Psoas muscle (tissue), 8 donors: ENCODE measurements around the gene PLEKHG5. TPM values are rescaled to one million over a fixed set of nuclear protein-coding genes. Genes with fewer than 3 reads are reported as not detected.

Source experiments
- ATAC-seq, 4 donors: fragments of 200-7000 bp; cut with Tn5 transposase; one replicate each; pipeline ENCODE4 v1.9.1; 2020; ENCODE audit warnings: moderate library complexity in 3 of 4, mild to moderate bottlenecking in 2 of 4
- DNase-seq, 2 donors: peaks; one replicate each; pipeline ENCODE4 v3.0.0-alpha.2; 2020
- H3K27ac ChIP-seq: fragments of 200-600 bp; one replicate; pipeline ENCODE4 v1.8.0; 2022
- H3K27me3 ChIP-seq, 3 donors: fragments of 200-600 bp in 1 of 3; one replicate each; pipeline versions ENCODE4 v1.6.1 to v1.8.0; 2013 to 2022; ENCODE audit warnings: low read length in 2 of 3, mild to moderate bottlenecking in 2 of 3, moderate library complexity in 1 of 3; ENCODE audit not compliant: insufficient read depth in 3 of 3
- H3K36me3 ChIP-seq, 2 donors: fragments of 200-600 bp in 1 of 2; one replicate each; pipeline versions ENCODE4 v1.6.1 to v1.8.0; 2013 to 2022; ENCODE audit warnings: low read depth in 1 of 2, mild to moderate bottlenecking in 1 of 2, moderate library complexity in 1 of 2; ENCODE audit not compliant: insufficient read depth in 1 of 2
- H3K4me1 ChIP-seq: fragments of 200-600 bp; one replicate; pipeline ENCODE4 v1.8.0; 2022
- H3K4me3 ChIP-seq: fragments of 200-600 bp; one replicate; pipeline ENCODE4 v1.8.0; 2022; ENCODE audit warnings: mild to moderate bottlenecking
- H3K9me3 ChIP-seq: fragments of 200-600 bp; one replicate; pipeline ENCODE4 v1.8.0; 2022
- CTCF ChIP-seq: fragments of 200-600 bp; IDR thresholded peaks from one replicate; pipeline ENCODE4 v1.8.0; 2022; ENCODE audit warnings: antibody characterized with exemption
- WGBS, 3 donors: extraction: QIAGEN DNeasy Blood & Tissue Kit; methylation state at CpG; one replicate each; pipeline versions ENCODE4 v1.1.6 to v1.1.7; 2013; 5-methylcytosine and 5-hydroxymethylcytosine counted together
- intact Hi-C, 2 donors: fragments of 100-400 bp; cut with DNase I; formaldehyde crosslinking; loops; one replicate each; pipeline versions ENCODE4 v1.11.0 to v1.14.2; 2022
- polyA plus RNA-seq, 3 donors: library from polyadenylated mRNA; stranded (reverse); fragments of 200-250 nt; gene quantifications; one replicate each; pipeline ENCODE4 v1.2.3, GENCODE V29; 2013
- total RNA-seq, 4 donors: library from RNA; stranded (reverse); fragmentation: NEBNext Ultra II Directional in 2 of 4; extraction: Animal tissue kit (Norgen Biotek cat#: 25700) in 2 of 4; gene quantifications; one replicate each; pipeline versions ENCODE4 v1.2.1 to v1.2.4, GENCODE V29; 2021 to 2023
- donor health status: healthy with polysubstance abuse.
- donor health status: DM: no; HTN: no; CAD: no; lungs with moderate emphysema.
- donor health status: Bipolar disorder and iron deficiency.
- donor health status: healthy.
- donor health status: DM: yes; HTN: yes; CAD: no.
- donor health status: DM: no; HTN: no; CAD: no.
- donor health status: DM: no; HTN: no; CAD: no.
- donor health status: DM: yes; HTN: yes; CAD: no.

The PLEKHG5 gene
- total and polyA plus RNA-seq, 7 donors: 1.5 to 3.3 (median 2.6) TPM

- no peaks in the 10 kb centered on the region for H3K9me3 ChIP-seq
- intact Hi-C loops: no loop called here
- no peaks in the 10 kb centered on the region for H3K36me3 ChIP-seq
- H3K4me1 ChIP-seq: peaks cover 18% of the 10 kb centered on the region
- H3K27me3 ChIP-seq: peaks cover 0 to 4% (median 0%) of the 10 kb centered on the region in 3 donors
- H3K4me3 ChIP-seq: no peak overlapping the region
- ATAC-seq: no peak
- no peak overlapping the region for H3K27ac ChIP-seq
- TF ChIP-seq CTCF: no peak
- WGBS, 3 donors: 62 to 76% (median 62%) methylated on average over 7 of the region's 7 CpGs
- DNase-seq: peak in 1 of 2 donors; percentile 50
Measured at GRCh38 chr1:6507037-6507428, 15.6 kb upstream of the PLEKHG5 start.

GRCh38 chr1:6506210-6507036, 15.0 kb upstream of the PLEKHG5 start:
- intact Hi-C loops: no loop called here
- 74 to 82% (median 78%) methylated on average over 31 of the region's 31 CpGs for WGBS, 3 donors
- no peak for ATAC-seq
- Histone ChIP-seq H3K4me3 (no peak overlapping the region), H3K27ac (no peak overlapping the region), H3K27me3 (peaks cover 0 to 4% (median 0%) of the 10 kb centered on the region in 3 donors), H3K36me3 (no peaks in the 10 kb centered on the region), H3K4me1 (peaks cover 24% of the 10 kb centered on the region), H3K9me3 (no peaks in the 10 kb centered on the region)
- TF ChIP-seq CTCF: no peak
- DNase-seq: peak in 1 of 2 donors; percentile 50

- intact Hi-C loops: no loop called here
- no peak for ATAC-seq
- no peak for TF ChIP-seq CTCF
- DNase-seq: no peak
- Histone ChIP-seq H3K9me3 (no peaks in the 10 kb centered on the region), H3K4me3 (no peak overlapping the region), H3K27me3 (peaks cover 0 to 4% (median 0%) of the 10 kb centered on the region in 3 donors), H3K36me3 (no peaks in the 10 kb centered on the region), H3K4me1 (peaks cover 25% of the 10 kb centered on the region), H3K27ac (no peak overlapping the region)
- 67 to 75% (median 69%) methylated on average over 30 to 31 of the region's 31 CpGs for WGBS, 3 donors
Measured at GRCh38 chr1:6505367-6506209, 14.1 kb upstream of the PLEKHG5 start.

GRCh38 chr1:6504887-6505286, 13.4 kb upstream of the PLEKHG5 start:
- H3K4me3 ChIP-seq: no peak overlapping the region
- peaks cover 25% of the 10 kb centered on the region for H3K4me1 ChIP-seq
- no peaks in the 10 kb centered on the region for H3K9me3 ChIP-seq
- intact Hi-C loops: no loop called here
- H3K27me3 ChIP-seq: peaks cover 0 to 4% (median 0%) of the 10 kb centered on the region in 3 donors
- ATAC-seq: no peak
- H3K36me3 ChIP-seq: no peaks in the 10 kb centered on the region
- WGBS, 3 donors: 83 to 98% (median 87%) methylated on average over 15 of the region's 15 CpGs
- DNase-seq: no peak
- no peak overlapping the region for H3K27ac ChIP-seq
- TF ChIP-seq CTCF: no peak
